ENCODE measurements around the gene GDPGP1. TPM values are rescaled to one million over a fixed set of nuclear protein-coding genes. Genes with fewer than 3 reads are reported as not detected.
A peak's percentile ranks its signal among the peaks of the same experiment; 100 is the strongest.

GDPGP1 gene
- total RNA-seq, 4 donors from 2014 or later = 7.1 to 28.1 (median 13.6) TPM

GRCh38 chr15:90201944-90202375 lies 32.0 kb upstream of the GDPGP1 start:
- Histone ChIP-seq H3K36me3 (no peaks in the 10 kb centered on the region), H3K4me1 (peaks cover 28 to 35% of the 10 kb centered on the region in 2 donors), H3K4me3 (replicated peaks in 1 of 3) (peak overlapping the region; percentile 54 to 93 (median 89)), H3K27me3 (no peaks in the 10 kb centered on the region), H3K9me3 (no peaks in the 10 kb centered on the region), H3K27ac (peak overlapping the region; percentile 77 to 95 (median 93))
- no peak for DNase-seq
- intact Hi-C loops (cut with DNase I) = no loop called here
- no peak for TF ChIP-seq POLR2A (IDR thresholded peaks at IDR 0.05)
- no peak for TF ChIP-seq CTCF (IDR thresholded peaks at IDR 0.05)
- WGBS, 2 donors = 15% methylated on average over 7 to 9 of the region's 25 CpGs

- 78 to 84% methylated on average over 4 of the region's 4 CpGs for WGBS, 2 donors
- Histone ChIP-seq H3K4me3 (replicated peaks in 1 of 3) (no peak overlapping the region), H3K4me1 (peaks cover 29 to 40% of the 10 kb centered on the region in 2 donors), H3K27ac (no peak overlapping the region), H3K36me3 (no peaks in the 10 kb centered on the region), H3K9me3 (no peaks in the 10 kb centered on the region), H3K27me3 (no peaks in the 10 kb centered on the region)
- DNase-seq = no peak
- TF ChIP-seq CTCF (IDR thresholded peaks at IDR 0.05) = no peak
- TF ChIP-seq POLR2A (IDR thresholded peaks at IDR 0.05) = no peak
- intact Hi-C loops (cut with DNase I) = no loop called here
These were observed 31.1 kb upstream of the GDPGP1 start for GRCh38 chr15:90202929-90203328.

GRCh38 chr15:90203473-90203872 lies 30.5 kb upstream of the GDPGP1 start:
- no peak for TF ChIP-seq CTCF (IDR thresholded peaks at IDR 0.05)
- no peak for TF ChIP-seq POLR2A (IDR thresholded peaks at IDR 0.05)
- 81 to 84% methylated on average over 7 of the region's 7 CpGs for WGBS, 2 donors
- no peaks in the 10 kb centered on the region for H3K36me3 ChIP-seq
- H3K4me1 ChIP-seq = peaks cover 34 to 44% of the 10 kb centered on the region in 2 donors
- H3K27me3 ChIP-seq = no peaks in the 10 kb centered on the region
- intact Hi-C loops (cut with DNase I) = no loop called here
- no peak for DNase-seq
- H3K27ac ChIP-seq = peak overlapping the region in 1 of 3 donors; percentile 20
- no peaks in the 10 kb centered on the region for H3K9me3 ChIP-seq
- H3K4me3 ChIP-seq (replicated peaks in 1 of 3) = no peak overlapping the region

GRCh38 chr15:90203922-90204321 lies 30.1 kb upstream of the GDPGP1 start:
- TF ChIP-seq POLR2A (IDR thresholded peaks at IDR 0.05) (no peak), CTCF (IDR thresholded peaks at IDR 0.05) (no peak)
- intact Hi-C loops (cut with DNase I) = no loop called here
- no peaks in the 10 kb centered on the region for H3K36me3 ChIP-seq
- H3K27ac ChIP-seq = peak overlapping the region in 2 of 3 donors; percentile 20 to 26
- H3K4me1 ChIP-seq = peaks cover 35 to 48% of the 10 kb centered on the region in 2 donors
- no peaks in the 10 kb centered on the region for H3K27me3 ChIP-seq
- no peaks in the 10 kb centered on the region for H3K9me3 ChIP-seq
- WGBS, 2 donors = 45 to 50% methylated on average over 5 of the region's 8 CpGs
- no peak overlapping the region for H3K4me3 ChIP-seq (replicated peaks in 1 of 3)
- DNase-seq = peak; percentile 59 to 71

GRCh38 chr15:90205050-90205848 lies 28.8 kb upstream of the GDPGP1 start:
- H3K9me3 ChIP-seq = no peaks in the 10 kb centered on the region
- TF ChIP-seq CTCF (IDR thresholded peaks at IDR 0.05) (no peak), POLR2A (IDR thresholded peaks at IDR 0.05) (no peak)
- 85 to 94% methylated on average over 8 to 10 of the region's 10 CpGs for WGBS, 2 donors
- no peak overlapping the region for H3K4me3 ChIP-seq (replicated peaks in 1 of 3)
- DNase-seq = no peak
- no peak overlapping the region for H3K27ac ChIP-seq
- H3K36me3 ChIP-seq = no peaks in the 10 kb centered on the region
- H3K27me3 ChIP-seq = no peaks in the 10 kb centered on the region
- H3K4me1 ChIP-seq = peaks cover 42 to 59% of the 10 kb centered on the region in 2 donors
- intact Hi-C loops (cut with DNase I) = no loop called here

Measured in thyroid gland (tissue), 4 donors.